Fibroblast of pulmonary artery (primary cell): ENCODE results near the gene TNFRSF9.
A peak's percentile ranks its signal among the peaks of the same experiment; 100 is the strongest.
"Not testable (repeated sequence)": the region's sequence is repeated elsewhere in the genome, so short reads cannot be mapped to it uniquely, and the experiment has no call there.

Experiments used
- DNase-seq: peaks from one replicate; pipeline ENCODE4 v3.0.0-alpha.2; 2010; ENCODE audit warnings: low read depth
- H3K4me3 ChIP-seq: replicated peaks from 2 replicates; pipeline ENCODE4 v1.5.1; 2011; ENCODE audit warnings: low read depth, mild to moderate bottlenecking, control low read depth, low read length, moderate library complexity
- CTCF ChIP-seq: IDR thresholded peaks from 2 replicates; pipeline ENCODE4 v1.5.1; 2011; ENCODE audit warnings: mild to moderate bottlenecking, control low read depth, low read length, inconsistent platforms; ENCODE audit errors: missing control alignments

Gene TNFRSF9

GRCh38 chr1:7931446-7931812, 9.2 kb downstream of the TNFRSF9 start:
- no peak for DNase-seq
- H3K4me3 ChIP-seq: no peak overlapping the region
- no peak for TF ChIP-seq CTCF

- H3K4me3 ChIP-seq: no peak overlapping the region
- no peak for TF ChIP-seq CTCF
- no peak for DNase-seq
Measured at GRCh38 chr1:7930645-7931445, 9.8 kb downstream of the TNFRSF9 start.

DNA sequence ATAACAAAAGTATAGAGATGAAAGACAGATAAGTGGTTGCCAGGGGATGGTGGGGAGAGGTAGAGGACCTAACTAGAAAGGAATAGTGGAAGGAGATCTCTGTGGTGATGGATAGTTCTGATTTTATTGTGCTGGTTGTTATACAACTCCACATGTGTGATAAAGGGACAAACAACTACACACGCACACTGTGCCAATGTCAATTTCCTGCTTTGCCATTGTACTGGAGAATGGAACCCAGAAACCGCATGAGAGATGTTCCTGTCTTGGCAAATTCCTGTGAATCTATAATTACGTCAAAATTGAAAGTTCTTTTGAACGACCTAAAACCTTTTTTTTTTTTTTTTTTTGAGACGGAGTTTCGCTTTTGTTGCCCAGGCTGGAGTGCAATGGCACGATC, 11.0 kb downstream of the TNFRSF9 start:
- DNase-seq: no peak
- no peak overlapping the region for H3K4me3 ChIP-seq
- no peak for TF ChIP-seq CTCF

- DNase-seq: no peak
- no peak overlapping the region for H3K4me3 ChIP-seq
- no peak for TF ChIP-seq CTCF
Measured at GRCh38 chr1:7928247-7928646, 12.4 kb downstream of the TNFRSF9 start.

GRCh38 chr1:7927061-7927460, 13.6 kb downstream of the TNFRSF9 start:
- H3K4me3 ChIP-seq, DNase-seq: not testable (repeated sequence)

DNA sequence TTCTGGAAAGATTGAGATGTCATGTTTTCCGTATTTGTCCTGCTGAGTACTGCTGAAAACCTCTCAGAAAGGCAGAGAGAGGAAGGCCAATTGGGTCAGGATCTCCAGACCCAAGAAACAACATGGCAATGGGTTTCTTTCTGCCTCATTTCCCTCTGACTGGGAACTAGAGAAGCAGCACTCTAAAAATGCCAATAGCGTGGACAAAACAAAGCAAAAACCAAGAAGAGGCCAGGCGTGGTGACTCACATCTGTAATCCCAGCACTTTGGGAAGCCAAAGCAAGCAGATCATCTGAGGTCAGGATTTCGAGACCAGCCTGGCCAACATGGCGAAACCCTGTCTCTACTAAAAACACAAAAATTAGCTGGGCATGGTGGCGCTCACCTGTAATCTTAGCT, 18.3 kb downstream of the TNFRSF9 start:
- no peak for TF ChIP-seq CTCF
- DNase-seq: peak; percentile 29
- no peak overlapping the region for H3K4me3 ChIP-seq

DNA sequence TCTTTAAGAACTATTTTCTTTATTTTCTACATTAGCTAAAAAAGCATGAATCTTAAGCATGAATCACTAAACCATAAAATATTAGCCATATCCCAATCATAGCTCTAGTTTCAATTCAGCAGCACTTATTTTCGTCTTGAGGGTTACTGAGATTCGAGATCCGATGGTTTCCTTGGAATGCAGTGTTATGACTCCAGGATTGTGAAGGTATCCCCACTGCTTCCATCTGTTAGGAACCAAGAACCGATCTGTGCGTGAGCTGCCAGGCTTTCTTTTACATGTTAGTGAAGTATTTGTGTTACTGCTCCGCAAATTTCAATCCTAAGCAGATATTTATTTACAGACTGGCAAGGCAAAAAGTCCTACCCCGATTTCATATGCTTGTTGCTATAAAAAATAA, 18.8 kb downstream of the TNFRSF9 start:
- no peak for DNase-seq
- no peak for TF ChIP-seq CTCF
- H3K4me3 ChIP-seq: no peak overlapping the region
